ENCODE data around the gene MAPRE2.

The MAPRE2 gene

DNA sequence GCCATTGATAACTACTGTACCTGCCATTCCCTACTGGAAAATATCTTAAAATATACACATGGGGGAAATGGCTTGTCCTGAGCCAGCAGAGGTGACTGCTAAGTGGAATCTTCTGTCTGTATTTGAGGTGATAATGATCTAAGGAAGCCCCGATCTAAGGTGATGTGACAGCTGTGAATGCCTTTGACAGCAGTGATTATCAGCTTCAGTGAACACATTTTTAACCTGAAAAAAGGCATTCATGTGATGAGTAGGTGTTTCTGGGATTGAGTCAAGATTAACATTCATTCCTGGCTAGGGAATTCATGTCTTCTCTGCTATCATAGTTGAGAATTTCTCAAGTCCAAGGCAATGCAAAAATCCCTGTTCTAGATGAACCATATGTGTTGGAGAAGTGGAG lies 9.1 kb upstream of the MAPRE2 start:
- Histone ChIP-seq H3K9me2 (ENCODE audit: low read depth, low read length) (no peaks in the 10 kb centered on the region), H4K20me1 (ENCODE audit: insufficient read depth, low read length) (no peaks in the 10 kb centered on the region), H3K9ac (ENCODE audit: low read length) (no peak overlapping the region), H3K27ac (ENCODE audit: low read depth, low read length, poor library complexity, severe bottlenecking) (peak overlapping the region; percentile 32), H2AFZ (ENCODE audit: low read length) (no peak overlapping the region), H3K27me3 (ENCODE audit: insufficient read depth, low read length) (no peaks in the 10 kb centered on the region), H3K4me2 (ENCODE audit: low read length) (no peak overlapping the region), H3K79me2 (ENCODE audit: insufficient read depth, low read length) (no peaks in the 10 kb centered on the region), H3K4me1 (ENCODE audit: insufficient read depth, low read length, severe bottlenecking) (peaks cover 33% of the 10 kb centered on the region), H3K36me3 (ENCODE audit: insufficient read depth, low read length) (no peaks in the 10 kb centered on the region), H3K9me3 (ENCODE audit: low read length) (no peaks in the 10 kb centered on the region), H3F3A (ENCODE audit: insufficient read depth, low read length) (no peaks in the 10 kb centered on the region), H3K4me3 (ENCODE audit: low read depth, low read length, poor library complexity, severe bottlenecking) (no peak overlapping the region)
- TF ChIP-seq, protein P1, sequence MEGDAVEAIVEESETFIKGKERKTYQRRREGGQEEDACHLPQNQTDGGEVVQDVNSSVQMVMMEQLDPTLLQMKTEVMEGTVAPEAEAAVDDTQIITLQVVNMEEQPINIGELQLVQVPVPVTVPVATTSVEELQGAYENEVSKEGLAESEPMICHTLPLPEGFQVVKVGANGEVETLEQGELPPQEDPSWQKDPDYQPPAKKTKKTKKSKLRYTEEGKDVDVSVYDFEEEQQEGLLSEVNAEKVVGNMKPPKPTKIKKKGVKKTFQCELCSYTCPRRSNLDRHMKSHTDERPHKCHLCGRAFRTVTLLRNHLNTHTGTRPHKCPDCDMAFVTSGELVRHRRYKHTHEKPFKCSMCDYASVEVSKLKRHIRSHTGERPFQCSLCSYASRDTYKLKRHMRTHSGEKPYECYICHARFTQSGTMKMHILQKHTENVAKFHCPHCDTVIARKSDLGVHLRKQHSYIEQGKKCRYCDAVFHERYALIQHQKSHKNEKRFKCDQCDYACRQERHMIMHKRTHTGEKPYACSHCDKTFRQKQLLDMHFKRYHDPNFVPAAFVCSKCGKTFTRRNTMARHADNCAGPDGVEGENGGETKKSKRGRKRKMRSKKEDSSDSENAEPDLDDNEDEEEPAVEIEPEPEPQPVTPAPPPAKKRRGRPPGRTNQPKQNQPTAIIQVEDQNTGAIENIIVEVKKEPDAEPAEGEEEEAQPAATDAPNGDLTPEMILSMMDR (IDR thresholded peaks at IDR 0.05; ENCODE audit: low read length): no peak
- TF ChIP-seq EZH2 (IDR thresholded peaks at IDR 0.05; ENCODE audit: borderline replicate concordance, low read length): no peak

DNA sequence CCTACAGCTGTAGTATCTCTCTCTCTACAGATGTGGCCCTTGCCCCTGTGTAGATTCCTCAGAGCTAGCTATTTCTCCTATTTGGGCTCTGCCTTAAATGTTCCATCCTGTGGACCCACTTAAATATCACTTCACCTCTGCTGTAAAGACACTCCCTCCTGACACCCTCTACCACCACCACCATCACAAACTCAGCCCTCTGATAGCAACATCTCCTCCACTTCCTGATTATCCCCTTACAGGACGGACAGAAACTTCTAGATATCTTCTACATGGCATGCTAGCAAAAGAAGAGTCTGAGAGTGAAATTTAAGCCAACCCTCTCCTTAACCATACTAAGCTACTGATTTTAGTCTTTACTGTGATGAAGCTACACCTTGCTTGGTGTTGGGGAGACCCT lies 3.2 kb upstream of the MAPRE2 start:
- Histone ChIP-seq H3K4me1 (ENCODE audit: insufficient read depth, low read length, severe bottlenecking) (peaks cover 31% of the 10 kb centered on the region), H3K27ac (ENCODE audit: low read depth, low read length, poor library complexity, severe bottlenecking) (peak overlapping the region; percentile 95), H4K20me1 (ENCODE audit: insufficient read depth, low read length) (no peaks in the 10 kb centered on the region), H3K36me3 (ENCODE audit: insufficient read depth, low read length) (no peaks in the 10 kb centered on the region), H3K4me2 (ENCODE audit: low read length) (no peak overlapping the region), H3K9me2 (ENCODE audit: low read depth, low read length) (no peaks in the 10 kb centered on the region), H3F3A (ENCODE audit: insufficient read depth, low read length) (no peaks in the 10 kb centered on the region), H3K4me3 (ENCODE audit: low read depth, low read length, poor library complexity, severe bottlenecking) (no peak overlapping the region), H3K79me2 (ENCODE audit: insufficient read depth, low read length) (peaks cover 15% of the 10 kb centered on the region), H3K27me3 (ENCODE audit: insufficient read depth, low read length) (no peaks in the 10 kb centered on the region), H3K9ac (ENCODE audit: low read length) (no peak overlapping the region), H3K9me3 (ENCODE audit: low read length) (peaks cover 5% of the 10 kb centered on the region; the same call in 1 of the 2 replicates), H2AFZ (ENCODE audit: low read length) (no peak overlapping the region)
- no peak for TF ChIP-seq EZH2 (IDR thresholded peaks at IDR 0.05; ENCODE audit: borderline replicate concordance, low read length)
- TF ChIP-seq, protein P1 (IDR thresholded peaks at IDR 0.05; ENCODE audit: low read length): no peak

DNA sequence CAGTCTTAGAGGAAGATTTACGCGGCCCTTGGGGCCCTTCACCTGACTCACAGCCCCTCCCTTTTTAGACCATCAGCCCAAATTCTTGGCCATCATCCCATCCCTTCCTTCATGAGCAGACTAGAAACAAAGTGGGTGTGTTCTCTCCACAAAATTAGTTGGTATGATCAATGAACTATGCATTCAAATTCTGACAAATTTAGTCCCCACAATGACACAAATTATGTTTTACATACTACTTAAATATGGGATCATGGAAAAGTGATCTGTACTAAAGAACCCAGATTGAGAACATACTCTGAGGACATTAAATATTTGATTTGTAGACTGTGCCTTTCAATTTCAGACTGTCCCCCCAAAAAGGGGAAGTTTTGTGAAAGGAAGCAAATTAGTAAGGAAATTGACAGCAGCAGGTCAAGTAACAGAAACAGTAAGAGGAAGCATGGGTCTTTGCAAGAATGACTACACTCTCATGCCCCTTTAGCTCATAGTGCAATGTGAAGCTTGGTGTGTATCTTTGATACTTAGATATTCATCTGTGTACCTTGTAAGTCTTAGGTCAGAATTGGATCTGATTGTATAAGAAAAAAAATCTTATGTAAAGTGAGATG lies 2.2 kb upstream of the MAPRE2 start:
- H3F3A ChIP-seq (ENCODE audit: insufficient read depth, low read length): no peaks in the 10 kb centered on the region
- H3K79me2 ChIP-seq (ENCODE audit: insufficient read depth, low read length): peaks cover 25% of the 10 kb centered on the region
- no peaks in the 10 kb centered on the region for H3K9me2 ChIP-seq (ENCODE audit: low read depth, low read length)
- no peak overlapping the region for H2AFZ ChIP-seq (ENCODE audit: low read length)
- H3K4me2 ChIP-seq (ENCODE audit: low read length): no peak overlapping the region
- TF ChIP-seq, protein P1 (IDR thresholded peaks at IDR 0.05; ENCODE audit: low read length): no peak
- H4K20me1 ChIP-seq (ENCODE audit: insufficient read depth, low read length): no peaks in the 10 kb centered on the region
- peak overlapping the region; percentile 95 for H3K27ac ChIP-seq (ENCODE audit: low read depth, low read length, poor library complexity, severe bottlenecking)
- H3K36me3 ChIP-seq (ENCODE audit: insufficient read depth, low read length): no peaks in the 10 kb centered on the region
- H3K9me3 ChIP-seq (ENCODE audit: low read length): peaks cover 5% of the 10 kb centered on the region; the same call in 1 of the 2 replicates
- no peaks in the 10 kb centered on the region for H3K27me3 ChIP-seq (ENCODE audit: insufficient read depth, low read length)
- H3K9ac ChIP-seq (ENCODE audit: low read length): no peak overlapping the region
- peaks cover 40% of the 10 kb centered on the region for H3K4me1 ChIP-seq (ENCODE audit: insufficient read depth, low read length, severe bottlenecking)
- H3K4me3 ChIP-seq (ENCODE audit: low read depth, low read length, poor library complexity, severe bottlenecking): no peak overlapping the region

All from OCI-LY1 (cell line).